Smooth muscle cell (in vitro differentiated cells): Measurements from ENCODE around the gene RNF217. TPM values are rescaled to one million over a fixed set of nuclear protein-coding genes. Genes with fewer than 3 reads are reported as not detected.

Experiments
- DNase-seq: peaks from one replicate; lab custom pipeline; 2025; ENCODE audit not compliant: unreplicated experiment; lab: John Stamatoyannopoulos, UW
- H2AFZ ChIP-seq: fragments of 200-600 bp; sonication (generic); 2 replicates; pipeline ENCODE4 v1.6.0; 2016; ENCODE audit warnings: antibody characterized with exemption, low read depth, mild to moderate bottlenecking
- H3F3A ChIP-seq: fragments of 200-600 bp; sonication (generic); 2 replicates; pipeline ENCODE4 v1.6.0; 2017; ENCODE audit warnings: antibody characterized with exemption, low read depth
- H3K27ac ChIP-seq: fragments of 200-600 bp; sonication (generic); 2 replicates; pipeline ENCODE4 v1.5.1; 2016; ENCODE audit warnings: low read depth, mild to moderate bottlenecking
- H3K27me3 ChIP-seq: fragments of 200-600 bp; sonication (generic); 2 replicates; pipeline ENCODE4 v1.6.1; 2016; ENCODE audit warnings: low read depth, mild to moderate bottlenecking
- H3K36me3 ChIP-seq: fragments of 200-600 bp; sonication (generic); 2 replicates; pipeline ENCODE4 v1.5.1; 2016; ENCODE audit warnings: low read depth
- H3K4me1 ChIP-seq: fragments of 200-600 bp; sonication (generic); 2 replicates; pipeline ENCODE4 v1.5.1; 2016; ENCODE audit warnings: low read depth
- H3K4me2 ChIP-seq: fragments of 200-600 bp; sonication (generic); 2 replicates; pipeline ENCODE4 v1.6.0; 2016; ENCODE audit warnings: mild to moderate bottlenecking
- H3K4me3 ChIP-seq: fragments of 200-600 bp; sonication (generic); 2 replicates; pipeline ENCODE4 v1.5.1; 2016; ENCODE audit warnings: mild to moderate bottlenecking
- H3K79me2 ChIP-seq: fragments of 200-600 bp; sonication (generic); 2 replicates; pipeline ENCODE4 v1.6.0; 2016; ENCODE audit warnings: low read depth, mild to moderate bottlenecking
- H3K9ac ChIP-seq: fragments of 200-600 bp; sonication (generic); 2 replicates; pipeline ENCODE4 v1.6.0; 2016; ENCODE audit warnings: low read depth
- H3K9me3 ChIP-seq: fragments of 200-600 bp; sonication (generic); replicated peaks from 2 replicates; pipeline ENCODE4 v1.5.1; 2016; ENCODE audit warnings: low read depth
- H4K20me1 ChIP-seq: fragments of 200-600 bp; sonication (generic); 2 replicates; pipeline ENCODE4 v1.6.0; 2016; ENCODE audit warnings: low read depth
- WGBS: methylation state at CpG from one replicate; pipeline ENCODE4 v1.1.7; 2016; ENCODE audit warnings: low lambda C conversion rate; 5-methylcytosine and 5-hydroxymethylcytosine counted together
- polyA plus RNA-seq: library from polyadenylated mRNA; unstranded; fragments of >200 nt; fragmentation: Nextera tagmentation; extraction: Ambion mirVana; gene quantifications from 2 replicates; pipeline ENCODE4 v1.2.1, GENCODE V29; 2016
- total RNA-seq: library from RNA; depleted of rRNA; stranded (reverse); fragments of >200 nt; gene quantifications from 2 replicates; pipeline ENCODE4 v1.2.3, GENCODE V29; 2014
- TF ChIP-seq, protein P1 (sequence below): fragments of 200-600 bp; sonication (generic); IDR thresholded peaks from 2 replicates; pipeline ENCODE4 v1.5.1; 2017; ENCODE audit warnings: borderline replicate concordance, mild to moderate bottlenecking, antibody characterized with exemption; ENCODE audit not compliant: insufficient read depth, poor library complexity, severe bottlenecking

Gene RNF217
- total and polyA plus RNA-seq, 2 experiments from 2014 or later, result 15.6 to 127 TPM

DNA sequence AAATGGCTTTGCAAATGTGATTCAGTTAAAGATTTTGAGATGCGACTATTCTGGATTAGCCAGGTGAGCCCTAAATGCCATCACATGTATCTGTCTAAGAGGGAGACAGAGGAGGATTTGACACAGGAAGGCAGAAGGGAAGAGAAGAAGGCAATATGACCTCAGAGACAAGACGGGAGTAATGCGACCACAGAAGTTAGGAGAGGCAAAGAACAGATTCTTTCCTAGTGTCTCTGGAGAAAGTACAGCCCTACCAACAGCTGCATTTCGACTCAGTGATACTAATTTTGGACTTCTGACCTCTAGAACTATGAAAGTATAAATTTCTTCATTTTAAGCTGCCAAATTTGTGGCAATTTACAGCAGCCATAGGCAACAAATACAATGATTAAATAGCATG, 167.1 kb downstream of the RNF217 start:
- TF ChIP-seq, protein P1, sequence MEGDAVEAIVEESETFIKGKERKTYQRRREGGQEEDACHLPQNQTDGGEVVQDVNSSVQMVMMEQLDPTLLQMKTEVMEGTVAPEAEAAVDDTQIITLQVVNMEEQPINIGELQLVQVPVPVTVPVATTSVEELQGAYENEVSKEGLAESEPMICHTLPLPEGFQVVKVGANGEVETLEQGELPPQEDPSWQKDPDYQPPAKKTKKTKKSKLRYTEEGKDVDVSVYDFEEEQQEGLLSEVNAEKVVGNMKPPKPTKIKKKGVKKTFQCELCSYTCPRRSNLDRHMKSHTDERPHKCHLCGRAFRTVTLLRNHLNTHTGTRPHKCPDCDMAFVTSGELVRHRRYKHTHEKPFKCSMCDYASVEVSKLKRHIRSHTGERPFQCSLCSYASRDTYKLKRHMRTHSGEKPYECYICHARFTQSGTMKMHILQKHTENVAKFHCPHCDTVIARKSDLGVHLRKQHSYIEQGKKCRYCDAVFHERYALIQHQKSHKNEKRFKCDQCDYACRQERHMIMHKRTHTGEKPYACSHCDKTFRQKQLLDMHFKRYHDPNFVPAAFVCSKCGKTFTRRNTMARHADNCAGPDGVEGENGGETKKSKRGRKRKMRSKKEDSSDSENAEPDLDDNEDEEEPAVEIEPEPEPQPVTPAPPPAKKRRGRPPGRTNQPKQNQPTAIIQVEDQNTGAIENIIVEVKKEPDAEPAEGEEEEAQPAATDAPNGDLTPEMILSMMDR, result no peak
- H2AFZ ChIP-seq, result no peak overlapping the region

DNA sequence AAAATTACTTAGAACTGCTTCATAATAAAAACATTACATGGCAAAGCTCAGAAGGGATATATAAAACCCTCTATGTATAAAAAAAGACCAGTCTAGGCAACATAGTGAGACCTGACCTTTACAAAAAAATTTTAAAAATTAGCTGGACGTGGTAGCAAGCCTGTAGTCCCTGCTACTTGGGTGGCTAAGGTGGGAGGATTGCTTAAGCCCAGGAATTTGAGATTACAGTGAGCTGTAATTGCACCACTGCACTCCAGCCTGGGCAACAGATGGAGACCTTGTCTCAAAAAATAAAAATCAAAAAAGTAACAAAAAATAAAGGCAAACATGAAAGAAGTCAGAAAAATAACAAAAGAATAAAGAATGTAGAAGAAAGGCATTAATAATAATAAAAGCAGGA, 169.8 kb downstream of the RNF217 start:
- H3K9me3 ChIP-seq, result no peaks in the 10 kb centered on the region
- H3K4me2 ChIP-seq, result no peak overlapping the region
- DNase-seq, result no peak
- H3K79me2 ChIP-seq, result no peaks in the 10 kb centered on the region
- TF ChIP-seq, protein P1, result no peak
- H3K27me3 ChIP-seq, result no peaks in the 10 kb centered on the region
- H3K27ac ChIP-seq, result no peak overlapping the region
- H3F3A ChIP-seq, result no peaks in the 10 kb centered on the region
- no peaks in the 10 kb centered on the region for H3K36me3 ChIP-seq
- no peaks in the 10 kb centered on the region for H4K20me1 ChIP-seq
- WGBS, result 39% methylated on average over 1 of the region's 1 CpG
- no peak overlapping the region for H2AFZ ChIP-seq
- H3K4me3 ChIP-seq, result no peak overlapping the region
- H3K9ac ChIP-seq, result no peak overlapping the region
- no peaks in the 10 kb centered on the region for H3K4me1 ChIP-seq

More for the DNA sequence above, 167.1 kb downstream of the RNF217 start:
- Histone ChIP-seq H3K9me3 (no peaks in the 10 kb centered on the region), H3K4me1 (no peaks in the 10 kb centered on the region), H3K36me3 (no peaks in the 10 kb centered on the region), H3K27me3 (no peaks in the 10 kb centered on the region), H3K9ac (no peak overlapping the region), H3K4me2 (no peak overlapping the region), H3F3A (no peaks in the 10 kb centered on the region), H4K20me1 (no peaks in the 10 kb centered on the region), H3K27ac (no peak overlapping the region), H3K79me2 (no peaks in the 10 kb centered on the region), H3K4me3 (no peak overlapping the region)
- DNase-seq, result no peak
- 70% methylated on average over 4 of the region's 4 CpGs for WGBS

DNA sequence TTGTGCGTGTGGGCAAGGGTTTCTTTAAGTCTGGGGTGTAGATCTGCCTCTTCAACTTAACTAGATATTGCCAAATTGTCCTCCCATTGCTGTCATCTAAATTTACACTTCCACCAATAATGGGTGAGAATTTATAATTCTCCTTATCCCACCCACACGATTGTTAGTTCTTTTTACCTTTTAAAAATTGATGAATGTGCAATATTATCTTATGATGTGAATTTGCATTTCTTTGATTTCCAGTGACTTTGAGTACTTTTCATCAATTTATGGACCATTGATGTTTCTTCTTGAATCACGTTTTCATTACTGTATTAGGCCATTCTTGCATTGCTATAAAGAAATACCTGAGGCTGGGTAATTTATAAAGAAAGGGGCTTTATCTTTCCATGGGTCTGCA, 174.1 kb downstream of the RNF217 start:
- no peak for DNase-seq
- Histone ChIP-seq H3K4me3 (no peak overlapping the region), H2AFZ (no peak overlapping the region), H3K79me2 (no peaks in the 10 kb centered on the region), H3K27ac (no peak overlapping the region), H3K27me3 (no peaks in the 10 kb centered on the region), H4K20me1 (no peaks in the 10 kb centered on the region), H3K9me3 (no peaks in the 10 kb centered on the region), H3F3A (no peaks in the 10 kb centered on the region), H3K36me3 (no peaks in the 10 kb centered on the region), H3K4me1 (no peaks in the 10 kb centered on the region), H3K4me2 (no peak overlapping the region), H3K9ac (no peak overlapping the region)
- TF ChIP-seq, protein P1, result no peak
- WGBS, result 88% methylated on average over 3 of the region's 3 CpGs

DNA sequence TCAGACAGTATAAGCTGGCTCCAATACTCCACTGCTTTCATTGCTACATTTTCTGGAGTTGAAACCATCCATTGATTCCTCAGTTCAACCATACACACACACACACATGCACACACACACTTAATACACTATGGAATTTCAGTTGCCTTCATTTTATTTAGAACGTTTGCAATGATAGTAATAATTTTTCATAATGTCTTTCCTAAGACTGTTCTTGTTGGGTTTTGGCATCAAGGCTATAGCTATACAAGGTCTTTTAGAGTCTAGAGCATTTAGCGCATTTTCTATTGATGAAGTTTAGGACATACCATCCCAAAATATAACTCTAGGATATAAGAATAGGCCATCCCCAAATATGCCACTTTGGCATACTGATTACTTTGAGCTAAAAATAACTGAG, 175.8 kb downstream of the RNF217 start:
- no peak overlapping the region for H3K9ac ChIP-seq
- 98% methylated on average over 2 of the region's 2 CpGs for WGBS
- no peaks in the 10 kb centered on the region for H3K79me2 ChIP-seq
- H3F3A ChIP-seq, result no peaks in the 10 kb centered on the region
- no peak overlapping the region for H3K27ac ChIP-seq
- no peaks in the 10 kb centered on the region for H3K9me3 ChIP-seq
- no peak overlapping the region for H3K4me3 ChIP-seq
- no peaks in the 10 kb centered on the region for H3K27me3 ChIP-seq
- no peak overlapping the region for H3K4me2 ChIP-seq
- TF ChIP-seq, protein P1, result no peak
- no peak for DNase-seq
- no peak overlapping the region for H2AFZ ChIP-seq
- H3K4me1 ChIP-seq, result no peaks in the 10 kb centered on the region
- H4K20me1 ChIP-seq, result no peaks in the 10 kb centered on the region
- H3K36me3 ChIP-seq, result no peaks in the 10 kb centered on the region
